Lung (tissue), 12 donors: ENCODE data around the gene KCNK1. TPM values are rescaled to one million over a fixed set of nuclear protein-coding genes. Genes with fewer than 3 reads are reported as not detected.
A peak's percentile ranks its signal among the peaks of the same experiment; 100 is the strongest.

Source experiments
- ATAC-seq: fragments of 200-7000 bp; cut with Tn5 transposase; one replicate; pipeline ENCODE4 v1.9.1; 2020; ENCODE audit warnings: moderate number of reproducible peaks; ENCODE audit not compliant: insufficient read depth, low FRiP score
- DNase-seq, 3 donors: peaks; one replicate each; pipeline ENCODE4 v3.0.0-alpha.2; 2013 to 2017
- H3K27ac ChIP-seq, 2 donors: one replicate each; pipeline ENCODE4 v1.5.1; 2013; ENCODE audit warnings: mild to moderate bottlenecking in 2 of 2, moderate library complexity in 2 of 2, control low read depth in 1 of 2, inconsistent platforms in 1 of 2, low read depth in 1 of 2, low read length in 1 of 2
- H3K27me3 ChIP-seq, 3 donors: one replicate each; pipeline ENCODE4 v1.5.1; 2013; ENCODE audit warnings: low read length in 2 of 3; ENCODE audit not compliant: control insufficient read depth in 3 of 3, insufficient read depth in 3 of 3
- H3K36me3 ChIP-seq, 4 donors: one replicate each; pipeline ENCODE4 v1.5.1; 2013; ENCODE audit warnings: low read length in 4 of 4, mild to moderate bottlenecking in 1 of 4, moderate library complexity in 1 of 4; ENCODE audit not compliant: control insufficient read depth in 4 of 4, insufficient read depth in 4 of 4
- H3K4me1 ChIP-seq, 5 donors: one replicate each; pipeline ENCODE4 v1.5.1; 2013; ENCODE audit warnings: low read length in 5 of 5, mild to moderate bottlenecking in 2 of 5, moderate library complexity in 1 of 5; ENCODE audit not compliant: control insufficient read depth in 5 of 5, insufficient read depth in 5 of 5
- H3K4me3 ChIP-seq: one replicate; pipeline ENCODE4 v1.5.1; 2013; ENCODE audit warnings: mild to moderate bottlenecking, control low read depth, moderate library complexity
- H3K9ac ChIP-seq, 2 donors: one replicate each; pipeline ENCODE4 v1.5.1; 2013; ENCODE audit warnings: low read length in 2 of 2, control low read depth in 1 of 2; ENCODE audit not compliant: insufficient read depth in 1 of 2
- H3K9me3 ChIP-seq, 4 donors: one replicate each; pipeline ENCODE4 v1.5.1; 2013; ENCODE audit warnings: low read length in 3 of 4, mild to moderate bottlenecking in 1 of 4, moderate library complexity in 1 of 4; ENCODE audit not compliant: control insufficient read depth in 4 of 4, insufficient read depth in 3 of 4
- CTCF ChIP-seq: IDR thresholded peaks from 2 replicates; pipeline ENCODE4 v1.5.1; 2012; ENCODE audit warnings: mild to moderate bottlenecking; ENCODE audit errors: control extremely low read depth, extremely low read depth
- WGBS, 2 donors: extraction: QIAGEN DNeasy Blood & Tissue Kit; methylation state at CpG; one replicate each; pipeline ENCODE4 v1.1.7; 2013; 5-methylcytosine and 5-hydroxymethylcytosine counted together
- polyA plus RNA-seq, 2 donors: library from polyadenylated mRNA; stranded (reverse); fragments of 200-250 nt; gene quantifications; one replicate each; pipeline ENCODE4 v1.2.1, GENCODE V29; 2013
- total RNA-seq, 2 donors: library from RNA; depleted of rRNA in 1 of 2; stranded (reverse); fragments of >200 nt in 1 of 2; gene quantifications; one replicate each; pipeline ENCODE4 v1.2.1, GENCODE V29; 2014 to 2021
- donor health status: control.
- donor health status: control.
- donor health status: Bipolar disorder and iron deficiency.
- donor health status: healthy.
- donor health status: DM: yes; HTN: yes; CAD: no.

KCNK1 gene
- total and polyA plus RNA-seq, 4 donors: 8.9 to 13.1 (median 11.2) TPM

DNA sequence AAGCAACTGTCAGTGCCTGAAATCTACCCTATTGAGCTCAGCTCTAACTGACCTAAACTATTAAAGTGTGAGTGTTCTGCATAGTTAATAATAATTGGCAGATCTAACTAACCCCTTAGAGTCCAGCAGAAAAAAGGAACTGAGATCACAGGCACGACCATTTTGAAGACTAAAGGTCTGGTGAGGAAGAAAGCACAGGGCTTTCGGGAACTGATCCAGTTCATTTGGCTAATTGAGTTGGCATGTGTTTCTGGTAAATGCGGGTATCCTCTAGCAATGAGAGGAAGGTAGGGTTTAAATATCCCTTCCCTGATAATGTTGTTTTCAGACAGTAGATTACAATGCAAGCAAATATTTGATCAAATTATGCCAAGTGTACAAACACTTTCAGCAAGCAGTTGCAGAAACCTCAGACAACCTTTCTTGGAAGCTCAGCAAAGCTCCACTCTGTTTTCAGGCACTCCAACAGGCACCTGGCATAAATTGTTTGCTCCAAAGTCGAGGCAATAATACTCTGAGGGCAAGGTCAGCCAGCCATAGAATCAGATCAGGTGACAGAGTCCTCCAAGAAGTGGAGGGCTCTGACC, 100.8 kb downstream of the KCNK1 start:
- no peak for DNase-seq
- H3K27ac ChIP-seq: peak overlapping the region in 1 of 2 donors; percentile 47
- no peak for ATAC-seq
- TF ChIP-seq CTCF: no peak
- no peaks in the 10 kb centered on the region for H3K36me3 ChIP-seq
- WGBS, 2 donors: 44 to 68% methylated on average over 4 of the region's 4 CpGs
- peaks cover 0 to 3% (median 0%) of the 10 kb centered on the region in 4 donors for H3K9me3 ChIP-seq
- H3K4me1 ChIP-seq: peaks cover 0 to 6% (median 0%) of the 10 kb centered on the region in 5 donors
- H3K9ac ChIP-seq: no peak overlapping the region
- H3K4me3 ChIP-seq: no peak overlapping the region
- H3K27me3 ChIP-seq: no peaks in the 10 kb centered on the region

GRCh38 chr1:233718057-233718456, 104.2 kb downstream of the KCNK1 start:
- Histone ChIP-seq H3K4me1 (peaks cover 0 to 17% (median 0%) of the 10 kb centered on the region in 5 donors), H3K9me3 (peaks cover 0 to 3% (median 0%) of the 10 kb centered on the region in 4 donors), H3K27ac (no peak overlapping the region), H3K27me3 (no peaks in the 10 kb centered on the region), H3K36me3 (no peaks in the 10 kb centered on the region), H3K4me3 (no peak overlapping the region), H3K9ac (no peak overlapping the region)
- DNase-seq (no peak), ATAC-seq (no peak)
- 94 to 96% methylated on average over 3 of the region's 3 CpGs for whole genome bisulfite sequencing, 2 donors
- TF ChIP-seq CTCF: no peak

- Histone ChIP-seq H3K4me1 (peaks cover 0 to 15% (median 0%) of the 10 kb centered on the region in 5 donors), H3K9me3 (peaks cover 0 to 5% (median 0%) of the 10 kb centered on the region in 4 donors), H3K36me3 (no peaks in the 10 kb centered on the region), H3K4me3 (no peak overlapping the region), H3K27ac (peak overlapping the region in 1 of 2 donors; percentile 7), H3K27me3 (no peaks in the 10 kb centered on the region), H3K9ac (no peak overlapping the region)
- TF ChIP-seq CTCF: no peak
- ATAC-seq (no peak), DNase-seq (no peak)
- 79 to 81% methylated on average over 4 of the region's 4 CpGs for WGBS, 2 donors
Observed at GRCh38 chr1:233719655-233720341, 105.9 kb downstream of the KCNK1 start.
